HG03108 (cell line): ENCODE data around the gene KIF3B.
"Not testable (repeated sequence)": the region's sequence is repeated elsewhere in the genome, so short reads cannot be mapped to it uniquely, and the experiment has no call there.

Source experiments
- ATAC-seq: cut with Tn5 transposase; IDR thresholded peaks from one replicate; pipeline ENCODE4 v1.9.1; 2021; ENCODE audit warnings: moderate library complexity; ENCODE audit not compliant: unreplicated experiment

Gene KIF3B

GRCh38 chr20:32382102-32382950 lies 104.9 kb downstream of the KIF3B start:
- no peak for ATAC-seq

GRCh38 chr20:32383441-32383840 lies 106.0 kb downstream of the KIF3B start:
- ATAC-seq, result not testable (repeated sequence)
